ENCODE data around the gene DIP2A. TPM values are rescaled to one million over a fixed set of nuclear protein-coding genes. Genes with fewer than 3 reads are reported as not detected.

The DIP2A gene
- total RNA-seq, 4 donors from 2014 or later = 42.3 to 141 (median 52.8) TPM

DNA sequence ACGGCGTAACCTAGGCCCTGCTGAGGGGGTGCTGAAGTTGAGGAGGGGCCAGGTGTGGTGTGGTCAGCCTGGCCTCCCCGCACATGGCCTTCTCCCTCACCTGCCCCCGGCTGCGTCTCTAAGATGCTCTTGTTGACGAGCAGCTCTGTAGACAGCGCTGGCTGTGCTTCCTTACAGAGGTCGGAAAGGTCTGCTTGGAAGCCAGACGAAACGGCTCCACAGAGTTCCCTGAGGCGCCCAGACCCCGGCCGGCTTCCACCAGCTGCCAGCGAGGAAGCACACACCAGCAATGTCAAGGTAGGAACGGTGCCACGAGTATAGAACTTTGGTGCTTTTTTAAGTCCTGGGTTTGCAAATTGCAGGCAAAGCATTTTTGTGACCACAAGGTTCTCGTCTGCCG is 18.8 kb upstream of the DIP2A start:
- H3K9me3 ChIP-seq = no peaks in the 10 kb centered on the region
- DNase-seq (ENCODE audit: low spot score in 2 of 2) = no peak
- H3K4me1 ChIP-seq = peaks cover 3% of the 10 kb centered on the region
- 94% methylated on average over 13 of the region's 18 CpGs for WGBS
- no peak overlapping the region for H3K27ac ChIP-seq
- H3K36me3 ChIP-seq = peaks cover 87% of the 10 kb centered on the region
- TF ChIP-seq EP300 (IDR thresholded peaks at IDR 0.05) (no peak), POLR2AphosphoS5 (IDR thresholded peaks at IDR 0.05) (no peak), POLR2A (IDR thresholded peaks at IDR 0.05) (no peak)
- TF ChIP-seq, protein P1, sequence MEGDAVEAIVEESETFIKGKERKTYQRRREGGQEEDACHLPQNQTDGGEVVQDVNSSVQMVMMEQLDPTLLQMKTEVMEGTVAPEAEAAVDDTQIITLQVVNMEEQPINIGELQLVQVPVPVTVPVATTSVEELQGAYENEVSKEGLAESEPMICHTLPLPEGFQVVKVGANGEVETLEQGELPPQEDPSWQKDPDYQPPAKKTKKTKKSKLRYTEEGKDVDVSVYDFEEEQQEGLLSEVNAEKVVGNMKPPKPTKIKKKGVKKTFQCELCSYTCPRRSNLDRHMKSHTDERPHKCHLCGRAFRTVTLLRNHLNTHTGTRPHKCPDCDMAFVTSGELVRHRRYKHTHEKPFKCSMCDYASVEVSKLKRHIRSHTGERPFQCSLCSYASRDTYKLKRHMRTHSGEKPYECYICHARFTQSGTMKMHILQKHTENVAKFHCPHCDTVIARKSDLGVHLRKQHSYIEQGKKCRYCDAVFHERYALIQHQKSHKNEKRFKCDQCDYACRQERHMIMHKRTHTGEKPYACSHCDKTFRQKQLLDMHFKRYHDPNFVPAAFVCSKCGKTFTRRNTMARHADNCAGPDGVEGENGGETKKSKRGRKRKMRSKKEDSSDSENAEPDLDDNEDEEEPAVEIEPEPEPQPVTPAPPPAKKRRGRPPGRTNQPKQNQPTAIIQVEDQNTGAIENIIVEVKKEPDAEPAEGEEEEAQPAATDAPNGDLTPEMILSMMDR (IDR thresholded peaks at IDR 0.05) = no peak
- no peaks in the 10 kb centered on the region for H3K27me3 ChIP-seq
- no peak overlapping the region for H3K4me3 ChIP-seq

DNA sequence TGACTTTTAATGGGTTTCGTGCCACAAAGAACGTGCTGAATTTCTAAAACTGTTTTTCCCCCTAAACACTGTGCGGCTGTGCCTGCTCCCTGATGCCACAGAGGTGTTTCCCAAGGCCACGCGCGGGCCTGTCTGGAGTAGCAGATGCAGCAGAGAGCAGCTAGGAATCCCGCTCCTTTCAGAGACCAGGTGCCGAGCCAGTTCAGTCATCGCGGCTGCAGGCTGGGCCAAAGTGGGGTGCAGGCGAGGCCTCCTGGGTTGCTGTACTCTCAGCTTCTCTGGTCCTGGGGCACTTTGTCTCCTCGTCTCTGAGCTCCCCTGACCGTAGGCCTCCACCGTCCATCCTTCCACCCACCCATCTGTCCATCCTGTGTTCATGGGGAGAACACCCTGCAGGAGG is 17.4 kb upstream of the DIP2A start:
- Histone ChIP-seq H3K9me3 (no peaks in the 10 kb centered on the region), H3K36me3 (peaks cover 85% of the 10 kb centered on the region), H3K4me1 (peaks cover 3% of the 10 kb centered on the region), H3K27ac (no peak overlapping the region), H3K4me3 (no peak overlapping the region), H3K27me3 (no peaks in the 10 kb centered on the region)
- TF ChIP-seq, protein P1 (IDR thresholded peaks at IDR 0.05) = no peak
- TF ChIP-seq EP300 (IDR thresholded peaks at IDR 0.05) (no peak), POLR2AphosphoS5 (IDR thresholded peaks at IDR 0.05) (no peak), POLR2A (IDR thresholded peaks at IDR 0.05) (no peak)
- WGBS = 95% methylated on average over 14 of the region's 14 CpGs
- no peak for DNase-seq (ENCODE audit: low spot score in 2 of 2)

DNA sequence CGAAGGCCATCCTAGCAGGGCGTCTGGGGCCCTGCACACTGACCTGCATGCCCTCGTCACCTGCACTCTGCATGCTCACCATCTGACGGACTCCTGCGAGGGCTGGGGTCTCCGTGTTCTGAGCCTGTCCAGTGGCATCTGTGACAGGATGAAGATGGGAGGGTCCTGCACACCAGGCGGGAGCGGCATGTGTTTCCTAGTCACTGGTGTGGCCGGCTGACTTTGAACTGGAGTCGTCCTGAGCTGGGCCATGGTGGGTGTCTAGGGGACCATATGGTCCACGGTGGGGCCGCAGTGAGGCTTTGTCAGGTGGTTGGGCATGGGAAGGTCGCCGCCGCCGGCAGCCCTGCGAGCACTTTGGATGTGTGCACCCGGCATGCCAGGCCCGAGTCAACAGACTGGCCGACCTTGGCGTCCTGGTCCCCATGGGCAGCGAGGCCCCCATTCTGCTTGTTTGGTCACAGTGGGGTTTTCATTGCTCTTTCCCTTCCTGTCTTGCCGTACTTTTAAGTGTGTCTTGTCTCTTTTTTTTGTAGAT is 16.7 kb upstream of the DIP2A start:
- peak in 1 of 2 donors; percentile 4 for DNase-seq (ENCODE audit: low spot score in 2 of 2)
- H3K4me1 ChIP-seq = peaks cover 3% of the 10 kb centered on the region
- TF ChIP-seq EP300 (IDR thresholded peaks at IDR 0.05) (no peak), POLR2AphosphoS5 (IDR thresholded peaks at IDR 0.05) (no peak), POLR2A (IDR thresholded peaks at IDR 0.05) (no peak)
- TF ChIP-seq, protein P1 (IDR thresholded peaks at IDR 0.05) = no peak
- 98% methylated on average over 16 of the region's 23 CpGs for WGBS
- no peak overlapping the region for H3K4me3 ChIP-seq
- no peaks in the 10 kb centered on the region for H3K27me3 ChIP-seq
- no peak overlapping the region for H3K27ac ChIP-seq
- peaks cover 79% of the 10 kb centered on the region for H3K36me3 ChIP-seq
- H3K9me3 ChIP-seq = no peaks in the 10 kb centered on the region

DNA sequence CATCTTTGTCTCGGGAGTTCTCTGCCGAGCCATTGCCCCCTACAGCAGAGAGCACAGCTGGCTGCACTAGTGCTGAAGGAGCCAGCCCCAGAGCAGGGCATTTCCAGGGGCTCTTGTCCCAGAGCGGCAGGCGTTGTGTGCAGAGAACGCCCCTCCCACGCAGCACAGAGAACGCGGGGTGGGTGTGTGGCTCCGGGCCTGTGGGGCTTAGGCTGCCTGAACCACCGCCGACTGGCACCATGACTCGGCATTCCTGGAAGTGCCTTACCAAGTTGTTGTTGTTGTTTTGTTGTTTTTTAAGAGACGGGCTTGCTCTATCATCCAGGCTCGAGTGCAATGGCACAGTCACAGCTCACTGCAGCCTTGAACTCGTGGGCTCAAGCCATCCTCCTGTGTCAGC is 15.8 kb upstream of the DIP2A start:
- peak in 1 of 2 donors; percentile 36 for DNase-seq (ENCODE audit: low spot score in 2 of 2)
- Histone ChIP-seq H3K4me3 (no peak overlapping the region), H3K4me1 (peaks cover 3% of the 10 kb centered on the region), H3K27me3 (no peaks in the 10 kb centered on the region), H3K27ac (no peak overlapping the region), H3K9me3 (no peaks in the 10 kb centered on the region), H3K36me3 (peaks cover 70% of the 10 kb centered on the region)
- TF ChIP-seq POLR2A (IDR thresholded peaks at IDR 0.05) (no peak), EP300 (IDR thresholded peaks at IDR 0.05) (no peak), POLR2AphosphoS5 (IDR thresholded peaks at IDR 0.05) (no peak)
- TF ChIP-seq, protein P1 (IDR thresholded peaks at IDR 0.05) = no peak
- WGBS = 80% methylated on average over 11 of the region's 15 CpGs

DNA sequence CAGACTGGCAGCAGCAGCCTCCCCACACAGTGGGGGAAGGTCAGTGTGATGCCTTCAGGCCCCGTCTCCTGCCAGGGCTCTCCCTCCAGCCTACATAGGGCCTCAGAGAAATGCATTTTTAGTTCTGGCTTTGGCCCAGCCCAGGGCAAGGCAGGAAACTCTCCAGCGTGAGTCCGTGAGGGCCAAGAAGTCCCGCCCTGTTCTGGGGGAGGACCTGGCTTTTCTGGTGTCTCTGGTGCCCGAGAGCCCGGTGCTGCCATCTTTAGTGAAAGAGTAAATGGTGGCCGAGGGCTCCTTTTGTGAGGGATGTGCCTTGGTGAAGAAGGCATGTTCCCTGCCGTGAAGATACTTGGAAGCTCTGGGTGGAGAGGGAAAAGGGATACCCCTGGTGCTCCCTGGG is 14.8 kb upstream of the DIP2A start:
- Histone ChIP-seq H3K27me3 (no peaks in the 10 kb centered on the region), H3K4me3 (no peak overlapping the region), H3K36me3 (peaks cover 62% of the 10 kb centered on the region), H3K9me3 (peaks cover 6% of the 10 kb centered on the region), H3K4me1 (peaks cover 3% of the 10 kb centered on the region), H3K27ac (no peak overlapping the region)
- DNase-seq (ENCODE audit: low spot score in 2 of 2) = peak in 1 of 2 donors; percentile 45
- 69% methylated on average over 8 of the region's 8 CpGs for WGBS
- TF ChIP-seq EP300 (IDR thresholded peaks at IDR 0.05) (no peak), POLR2A (IDR thresholded peaks at IDR 0.05) (no peak), POLR2AphosphoS5 (IDR thresholded peaks at IDR 0.05) (no peak)
- TF ChIP-seq, protein P1 (IDR thresholded peaks at IDR 0.05) = no peak

Data from suprapubic skin (tissue), 4 donors.